GM18868 (cell line): ENCODE measurements around the gene MVD.

Experiments used
- ATAC-seq: cut with Tn5 transposase; IDR thresholded peaks from one replicate; pipeline ENCODE4 v1.9.1; 2021; ENCODE audit warnings: mild to moderate bottlenecking, moderate library complexity; ENCODE audit not compliant: unreplicated experiment

MVD gene

GRCh38 chr16:88697116-88697830 is 34.4 kb upstream of the MVD start:
- no peak for ATAC-seq

DNA sequence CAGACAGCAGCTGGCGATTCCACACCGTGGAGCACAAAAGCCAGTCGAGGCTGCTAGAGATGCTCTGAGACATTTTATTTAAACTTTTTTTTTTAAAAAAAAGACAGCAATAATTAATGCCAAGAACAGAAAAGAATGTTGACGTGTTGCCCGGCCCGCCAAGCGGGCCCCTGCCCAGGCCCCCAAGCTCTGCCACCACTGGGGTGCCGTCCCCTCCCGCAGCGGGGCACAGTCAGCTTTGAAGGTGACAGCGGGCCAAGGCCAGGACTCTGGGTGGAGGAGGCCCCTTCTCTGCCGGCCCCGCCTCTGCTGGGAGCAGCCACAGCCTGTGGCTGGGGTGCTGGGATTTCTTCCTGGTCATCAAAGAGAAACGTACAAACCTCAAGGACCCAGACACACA is 33.5 kb upstream of the MVD start:
- no peak for ATAC-seq

DNA sequence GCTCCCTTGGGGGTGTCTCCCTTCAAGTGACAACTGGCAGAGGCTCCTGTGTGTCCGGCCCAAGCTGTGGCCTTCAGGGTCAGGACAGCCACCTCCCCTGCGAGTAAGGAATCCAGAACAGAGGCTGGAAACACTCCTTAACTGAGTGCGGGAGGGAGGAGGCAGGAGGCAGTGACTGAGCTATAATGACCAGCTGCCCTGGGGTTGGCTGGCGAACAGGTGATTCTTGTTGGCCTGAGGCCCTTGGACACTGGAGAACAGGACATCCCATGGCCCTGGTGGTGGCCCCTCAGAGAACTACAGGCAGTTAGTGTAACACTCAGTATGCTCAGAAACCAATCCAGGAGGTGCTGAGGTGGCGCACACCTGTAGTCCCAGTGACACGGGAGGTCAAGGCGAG is 32.9 kb upstream of the MVD start:
- ATAC-seq: no peak

DNA sequence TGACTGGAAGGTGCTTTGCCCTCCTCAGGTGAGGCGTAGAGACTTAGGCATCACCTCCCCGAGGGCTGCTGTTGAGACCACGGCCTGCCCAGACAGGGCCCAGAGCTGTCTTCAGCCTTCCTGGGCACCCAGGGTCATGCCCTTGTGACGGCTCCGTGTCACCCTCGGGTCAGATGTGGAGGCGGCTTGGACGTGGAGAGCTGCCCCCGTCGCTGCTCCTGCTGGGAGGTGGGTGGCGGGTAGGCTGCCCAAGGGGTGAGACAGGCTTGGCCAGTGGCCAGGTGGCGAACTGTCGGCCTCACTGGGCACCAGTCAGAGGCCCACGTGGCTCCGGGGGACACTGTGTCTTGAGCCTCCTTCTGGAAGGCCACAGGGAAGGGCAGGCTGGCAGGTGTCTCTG is 32.3 kb upstream of the MVD start:
- ATAC-seq: no peak

- ATAC-seq: no peak
These were observed 31.6 kb upstream of the MVD start for GRCh38 chr16:88694221-88695087.

- ATAC-seq: no peak
These were observed 30.7 kb upstream of the MVD start for GRCh38 chr16:88693420-88694177.

GRCh38 chr16:88692861-88693260 is 30.0 kb upstream of the MVD start:
- ATAC-seq: no peak

DNA sequence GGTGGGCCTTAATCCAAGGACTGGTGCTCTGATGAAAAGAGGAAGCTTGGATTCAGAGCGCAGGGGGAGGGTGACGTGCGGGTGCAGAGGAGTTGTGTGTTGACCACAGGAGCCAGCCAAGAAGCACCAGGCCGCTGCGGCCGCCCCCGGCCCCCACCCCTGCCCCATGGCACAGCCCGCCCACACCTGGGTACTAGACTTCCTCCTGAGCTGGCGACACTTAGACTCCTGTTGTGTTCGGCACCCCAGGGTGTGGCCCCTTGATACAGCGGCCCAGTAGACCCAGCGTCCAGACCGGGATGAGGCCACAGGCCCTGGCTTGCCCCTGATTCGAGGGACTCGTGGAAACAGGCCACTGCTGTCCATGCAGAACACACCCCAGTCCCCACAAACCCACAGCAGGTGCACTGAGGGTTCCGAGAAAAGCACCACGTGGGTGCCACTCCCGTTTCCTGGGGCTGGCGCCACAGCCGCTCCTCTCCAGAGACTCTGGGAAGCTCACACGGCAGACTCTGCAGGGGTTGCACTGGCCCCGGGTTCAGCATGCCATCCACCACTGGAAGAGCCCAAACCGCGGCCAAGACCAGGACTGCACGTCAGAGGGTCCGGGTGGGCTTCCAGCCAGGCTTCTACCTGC is 29.2 kb upstream of the MVD start:
- ATAC-seq: no peak

DNA sequence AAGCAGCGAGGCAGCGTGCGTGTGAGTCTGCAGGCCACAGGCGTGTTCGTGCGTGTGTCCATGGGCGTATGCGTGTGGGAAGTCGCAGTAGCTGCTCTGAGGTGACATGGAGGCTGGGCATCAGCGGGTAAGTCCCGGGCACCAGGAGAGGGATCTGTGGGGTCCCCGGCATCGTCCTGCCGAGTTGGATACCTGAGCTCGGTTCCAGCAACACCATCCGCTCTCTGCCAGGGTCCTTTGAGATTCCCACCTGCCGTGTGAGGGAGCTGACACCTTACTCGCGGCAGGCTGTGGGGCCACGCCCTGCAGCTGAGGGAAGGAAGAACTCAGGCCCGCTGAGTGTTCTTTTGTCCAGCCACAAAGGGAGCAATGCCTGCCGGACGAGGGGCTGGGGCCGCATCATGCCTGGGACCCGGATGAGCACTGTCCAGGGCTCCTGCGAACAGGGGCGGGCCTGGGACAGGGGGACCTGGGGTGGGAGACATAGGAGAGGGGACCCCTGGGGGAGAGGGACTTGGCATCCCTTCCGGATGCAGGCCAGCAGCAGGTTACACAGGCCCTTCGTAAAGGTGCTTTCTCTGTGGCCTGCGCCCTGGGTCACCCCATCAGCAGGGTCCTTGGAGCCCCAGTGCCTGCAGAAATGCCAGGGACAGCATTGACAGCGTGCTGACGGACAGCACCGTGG is 28.4 kb upstream of the MVD start:
- no peak for ATAC-seq

DNA sequence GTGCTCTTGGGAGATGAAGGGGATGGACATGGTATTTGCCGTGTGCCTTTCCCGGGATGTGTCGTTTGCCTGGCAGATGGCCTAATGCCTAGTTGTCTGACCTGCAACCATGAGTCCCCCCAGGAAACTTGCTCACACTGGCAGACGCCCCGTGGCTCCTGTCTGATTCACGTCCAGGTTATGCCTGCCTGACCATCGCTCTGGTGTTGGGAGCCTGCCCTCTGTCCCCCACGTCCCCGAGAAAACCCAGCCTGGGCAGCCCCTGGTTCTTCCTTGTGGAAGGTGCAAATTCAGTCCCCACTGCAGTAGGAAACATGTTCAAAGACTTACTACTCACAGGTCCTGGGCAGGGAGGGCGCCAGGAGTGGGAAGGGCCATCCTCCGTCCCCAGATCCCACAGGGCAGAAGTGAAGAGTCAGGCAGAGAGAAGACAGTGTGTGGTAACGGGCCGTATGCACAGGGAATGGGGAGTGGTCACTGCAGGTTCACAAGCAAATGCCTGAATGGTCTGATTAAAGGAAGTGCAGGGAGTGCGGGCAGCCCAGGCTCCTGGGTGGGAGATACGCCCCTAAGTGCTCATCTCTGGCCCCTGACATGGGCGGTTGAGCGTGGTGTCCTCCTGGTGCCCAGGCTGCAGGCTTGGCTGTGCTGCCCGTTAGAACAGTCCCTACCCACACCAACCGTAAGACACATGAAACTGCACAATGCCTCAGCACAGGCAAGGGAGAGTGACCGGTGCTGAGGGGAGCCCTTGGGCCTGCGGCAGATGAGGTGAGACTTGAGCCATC is 27.6 kb upstream of the MVD start:
- no peak for ATAC-seq

- no peak for ATAC-seq
These were observed 25.3 kb upstream of the MVD start for GRCh38 chr16:88688013-88688778.

- no peak for ATAC-seq
These were observed 24.8 kb upstream of the MVD start for GRCh38 chr16:88687676-88688012.

DNA sequence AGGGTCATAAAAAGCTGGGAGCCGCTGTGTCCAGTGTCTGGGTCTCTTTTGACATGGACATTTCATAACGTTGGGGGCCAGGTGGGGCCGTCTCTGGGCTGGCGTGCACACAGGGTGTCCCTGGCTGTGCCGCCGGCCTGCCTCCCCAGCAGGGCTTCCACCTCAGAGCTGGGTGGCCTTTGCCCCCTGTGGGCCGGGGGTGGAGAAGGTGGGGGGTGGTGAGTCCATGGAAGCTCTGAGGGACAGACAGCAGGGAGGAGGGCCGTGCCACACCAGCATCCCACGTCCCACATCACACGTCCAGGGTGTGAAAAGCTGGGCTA is 24.3 kb upstream of the MVD start:
- no peak for ATAC-seq

DNA sequence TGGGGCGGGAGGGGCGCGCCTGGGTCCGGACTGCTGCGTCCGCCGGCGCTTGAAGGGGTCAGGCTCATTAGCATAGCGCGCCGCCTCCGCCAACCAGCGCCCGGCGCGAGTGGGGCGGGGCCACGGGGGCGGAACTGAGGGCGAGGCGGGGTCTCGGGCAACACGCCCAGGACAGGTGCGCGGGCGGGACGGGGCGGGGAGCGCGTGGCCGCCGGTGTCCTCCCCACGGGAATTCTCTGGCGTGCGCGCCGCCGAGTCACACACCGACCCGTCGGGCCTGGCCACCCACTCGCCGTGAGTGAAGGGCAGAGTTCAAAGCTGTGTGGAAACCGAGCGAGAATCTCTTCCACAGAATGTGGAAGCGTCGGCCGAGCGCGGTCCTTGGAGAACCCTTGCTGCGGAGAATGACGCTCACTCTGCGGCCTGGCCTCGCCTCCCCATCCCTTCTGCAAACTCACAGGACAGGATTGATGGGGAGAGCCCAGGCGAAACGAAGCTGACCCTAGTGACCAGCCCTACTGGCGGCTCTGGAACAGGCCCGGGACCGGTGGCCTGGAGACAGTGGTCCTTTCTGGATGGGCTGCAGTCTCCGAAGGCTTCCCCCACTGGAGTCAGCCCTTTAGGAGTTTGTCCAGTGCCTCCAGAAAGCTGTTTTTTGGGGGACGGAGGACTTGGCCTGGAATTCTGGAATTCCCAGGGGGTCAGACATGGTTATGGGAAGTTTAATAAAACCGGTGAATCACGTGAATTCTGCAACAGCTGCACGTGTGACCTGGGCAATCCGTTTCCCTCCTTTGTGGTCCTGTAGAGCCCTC is 23.8 kb upstream of the MVD start, which contains the start of gene SNAI3:
Gene SNAI3 (minus strand): TSS at position 69 of the 815 bp plus-strand sequence. CDS start 101 bp downstream, outside the sequence.
- ATAC-seq: peak; percentile 66

DNA sequence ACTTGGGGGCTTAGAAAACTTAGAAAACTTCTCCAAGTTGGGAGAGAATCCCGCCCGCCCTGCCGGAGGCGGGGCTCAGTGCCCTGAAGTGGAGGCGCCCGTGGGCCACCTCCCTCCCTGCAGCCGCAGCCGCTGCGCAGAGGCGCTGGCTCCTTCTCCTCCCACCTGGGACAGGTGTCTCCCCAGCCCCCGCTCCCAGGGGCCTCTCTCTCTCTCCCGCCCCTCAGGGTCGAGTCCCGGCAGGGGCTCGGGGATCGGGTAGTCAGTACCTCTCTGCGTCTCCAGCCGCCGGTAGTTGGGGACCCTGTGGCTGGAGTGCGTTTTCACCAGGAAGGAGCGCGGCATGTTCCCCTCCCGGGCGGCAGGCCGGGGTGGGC is 23.2 kb upstream of the MVD start:
- ATAC-seq: peak; percentile 2

GRCh38 chr16:88685156-88686061 is 22.5 kb upstream of the MVD start:
- ATAC-seq: no peak

- ATAC-seq: no peak
These were observed 21.8 kb upstream of the MVD start for GRCh38 chr16:88684569-88685155.
